Middle frontal gyrus (tissue), 1 donor: ENCODE measurements around the gene MAP3K20.
"Not testable (repeated sequence)": the region's sequence is repeated elsewhere in the genome, so short reads cannot be mapped to it uniquely, and the experiment has no call there.

Source experiments
- DNase-seq: peaks from one replicate; pipeline ENCODE4 v3.0.0-alpha.2; 2015; ENCODE audit warnings: low spot score; ENCODE audit errors: extremely low spot score

MAP3K20 gene

DNA sequence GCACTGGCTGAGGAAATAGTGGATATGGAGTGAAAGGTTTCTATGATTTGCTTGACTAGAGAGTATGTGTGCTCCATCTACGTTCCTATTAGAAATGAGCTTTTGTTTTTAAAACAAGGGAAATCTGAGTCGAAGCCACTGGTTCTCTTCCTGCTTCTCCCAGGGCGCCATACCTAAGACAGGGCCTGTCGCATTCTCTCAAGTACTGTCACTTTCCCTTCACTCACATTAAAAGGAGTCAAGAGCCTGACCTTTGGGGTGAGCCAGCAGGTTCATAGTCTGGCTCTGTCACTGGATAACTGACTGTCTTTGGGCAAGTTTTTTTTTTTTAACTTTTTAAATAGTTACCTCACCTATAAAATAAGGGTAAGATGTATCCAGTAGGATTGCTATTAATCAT, 121.0 kb downstream of the MAP3K20 start:
- DNase-seq: no peak

DNA sequence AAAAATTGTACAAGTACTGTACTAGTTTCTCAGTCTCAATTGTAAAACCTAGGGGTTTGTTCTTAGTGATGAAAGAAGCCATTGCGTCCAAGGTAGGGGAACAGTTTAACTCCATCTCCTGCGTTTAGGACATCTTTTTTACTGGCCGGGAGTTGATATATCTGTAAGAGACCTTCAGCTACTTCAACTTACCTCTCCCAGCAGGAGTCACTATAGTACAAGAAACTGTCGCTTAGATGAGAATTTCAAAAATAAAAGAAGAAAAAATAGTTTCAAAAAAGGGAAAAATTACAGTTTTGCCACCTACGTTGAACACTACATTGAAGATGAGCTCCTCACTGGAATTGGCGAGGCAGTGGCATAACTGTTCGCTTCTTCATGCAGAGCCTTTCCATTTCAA, 122.7 kb downstream of the MAP3K20 start:
- no peak for DNase-seq

DNA sequence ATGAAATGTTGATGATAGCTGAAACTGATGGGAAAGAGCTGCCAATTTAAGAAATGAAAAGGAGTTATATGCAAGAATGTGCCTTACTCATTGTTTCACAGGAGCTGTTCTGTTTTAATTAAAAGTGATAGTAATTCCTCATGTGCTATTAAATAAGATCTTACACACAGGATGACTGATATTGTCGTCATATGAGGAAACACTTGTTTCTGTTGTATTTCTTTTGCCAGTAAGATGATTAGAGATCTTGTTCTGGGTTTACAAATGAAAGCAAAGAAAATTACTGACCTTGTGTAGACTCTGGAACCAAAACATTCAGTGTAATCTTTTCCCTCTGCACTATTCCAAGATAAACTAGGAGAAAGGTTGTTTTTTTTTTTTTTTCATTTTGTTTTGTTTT, 123.6 kb downstream of the MAP3K20 start:
- DNase-seq: no peak

DNA sequence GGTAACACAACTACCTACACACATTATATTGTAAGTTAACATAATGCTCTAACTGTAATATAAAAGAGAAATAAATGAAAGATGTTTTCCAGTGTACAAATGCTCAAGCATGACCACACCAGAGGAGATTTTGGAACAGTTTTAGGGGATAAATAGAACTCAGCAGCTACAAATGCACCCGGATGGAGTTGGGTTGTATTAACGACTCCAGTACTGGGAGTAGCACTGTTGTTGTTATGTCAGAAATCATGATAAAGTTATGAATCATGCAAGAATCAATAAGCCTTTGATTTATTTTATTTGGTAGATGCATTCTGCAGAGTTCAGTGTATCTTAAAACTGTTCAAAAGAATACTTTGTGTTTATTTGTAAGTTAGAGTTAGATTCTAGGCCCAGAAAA, 126.9 kb downstream of the MAP3K20 start:
- no peak for DNase-seq

DNA sequence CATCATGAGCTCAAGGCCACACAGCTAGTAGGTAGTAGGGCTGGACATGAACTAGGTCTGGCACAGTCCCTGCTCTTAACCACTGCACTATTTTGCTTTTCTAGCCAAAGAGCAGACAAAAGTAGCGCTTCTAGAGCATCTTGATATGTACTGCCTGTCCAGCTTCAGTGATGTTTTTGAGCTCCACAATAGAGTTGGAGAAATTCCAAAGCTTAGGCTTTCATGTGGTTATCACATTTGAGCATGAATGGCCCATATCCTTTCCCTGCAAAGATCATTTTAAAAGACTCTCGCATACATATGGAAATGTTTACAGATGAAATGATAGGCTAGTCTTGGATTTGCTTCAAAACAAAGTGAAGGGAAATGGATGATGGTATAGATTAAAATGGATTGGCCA, 128.7 kb downstream of the MAP3K20 start:
- DNase-seq: no peak

DNA sequence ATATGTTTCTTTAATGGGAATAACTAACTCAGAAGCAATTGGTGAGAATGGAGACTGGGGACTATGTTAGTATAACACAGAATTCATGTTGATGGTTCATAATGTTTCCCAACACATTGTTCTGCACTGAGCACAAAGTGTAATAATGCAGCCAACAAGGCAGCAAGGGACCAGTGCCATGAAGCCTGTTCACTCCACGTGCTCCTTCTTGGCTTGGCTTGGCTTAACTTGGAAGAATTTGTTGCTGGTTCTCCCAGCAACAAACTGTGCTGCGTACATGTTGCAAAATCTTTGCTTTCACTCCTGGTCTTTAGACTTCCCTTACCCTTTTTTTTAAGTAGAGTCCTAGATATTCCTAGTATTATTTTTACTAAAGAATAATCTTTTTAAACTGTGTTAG, 129.7 kb downstream of the MAP3K20 start:
- DNase-seq: no peak

DNA sequence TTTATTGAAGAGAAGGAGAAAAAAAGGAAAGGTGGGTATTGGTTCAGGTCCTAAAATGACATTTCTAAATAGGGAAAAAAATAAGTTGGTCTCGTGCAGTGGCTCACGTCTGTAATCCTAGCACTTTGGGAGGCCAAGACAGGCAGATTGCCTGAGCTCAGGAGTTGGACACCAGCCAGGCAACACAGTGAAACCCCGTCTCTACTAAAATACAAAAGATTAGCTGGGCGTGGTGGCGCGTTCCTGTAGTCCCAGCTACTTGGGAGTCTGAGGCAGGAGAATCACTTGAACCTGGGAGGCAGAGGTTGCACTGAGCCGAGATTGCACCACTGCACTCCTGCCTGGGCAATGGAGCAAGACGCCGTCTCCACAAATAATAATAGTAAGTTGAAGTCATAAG, 131.5 kb downstream of the MAP3K20 start:
- not testable (repeated sequence) for DNase-seq

DNA sequence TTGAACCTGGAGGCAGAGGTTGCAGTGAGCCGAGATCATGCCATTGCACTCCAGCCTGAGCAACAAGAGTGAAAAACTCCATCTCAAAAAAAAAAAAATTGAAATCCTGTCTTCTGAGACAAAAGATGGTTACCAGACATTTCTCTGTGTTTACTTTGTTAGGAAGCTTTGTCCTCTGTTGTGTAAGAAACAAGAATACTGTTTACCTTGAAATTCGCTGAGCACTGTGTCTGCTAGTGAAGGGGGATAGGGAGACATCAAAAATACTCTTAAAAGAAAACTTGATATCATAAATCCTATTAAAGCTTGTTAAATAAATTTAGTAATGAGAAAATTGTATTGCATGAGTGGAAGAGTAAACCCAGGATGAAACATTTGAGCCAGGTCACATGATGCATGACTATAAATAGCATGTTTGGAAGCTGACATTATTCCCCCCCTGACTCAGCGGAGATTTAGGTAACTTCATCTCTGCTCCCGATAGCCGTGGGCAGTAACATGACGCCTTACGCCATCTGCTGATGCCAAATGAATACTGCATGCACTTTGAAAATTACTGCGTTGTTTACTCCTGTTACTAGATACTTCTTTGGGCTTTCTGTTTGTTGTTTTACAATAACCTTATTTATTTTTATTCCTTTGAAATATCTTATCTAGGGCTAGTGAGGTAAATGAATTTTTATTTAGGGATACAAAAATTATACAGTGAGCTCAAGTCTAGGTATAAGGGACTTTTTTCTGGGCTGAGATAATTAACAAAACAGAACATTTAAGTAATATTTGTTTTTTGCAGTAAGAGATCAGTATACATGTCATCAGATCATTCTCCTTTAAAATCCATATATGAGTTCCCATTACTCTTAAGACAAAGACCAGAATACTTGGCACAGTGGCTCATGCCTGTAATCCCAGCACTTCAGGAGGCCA, 134.9 kb downstream of the MAP3K20 start:
- peak; percentile 67 for DNase-seq

DNA sequence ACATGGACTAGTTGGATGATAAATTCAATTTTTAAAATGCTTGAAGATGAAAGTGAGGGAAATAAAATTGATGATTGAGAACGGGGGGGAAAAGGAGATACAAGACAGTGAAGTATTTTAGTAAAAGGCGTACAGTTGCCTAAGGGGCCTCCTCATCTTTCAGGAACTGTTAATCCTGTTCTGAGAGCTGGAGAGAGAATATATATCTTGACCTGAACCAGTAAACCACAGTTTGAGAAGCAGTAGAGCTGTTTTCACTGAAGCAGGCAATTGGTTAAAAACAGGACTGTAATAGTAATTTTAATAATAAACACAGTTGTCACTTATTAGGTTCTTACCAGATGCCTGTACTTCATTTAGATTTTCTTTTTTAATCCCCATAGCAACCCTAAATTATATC, 137.5 kb downstream of the MAP3K20 start:
- DNase-seq: no peak

DNA sequence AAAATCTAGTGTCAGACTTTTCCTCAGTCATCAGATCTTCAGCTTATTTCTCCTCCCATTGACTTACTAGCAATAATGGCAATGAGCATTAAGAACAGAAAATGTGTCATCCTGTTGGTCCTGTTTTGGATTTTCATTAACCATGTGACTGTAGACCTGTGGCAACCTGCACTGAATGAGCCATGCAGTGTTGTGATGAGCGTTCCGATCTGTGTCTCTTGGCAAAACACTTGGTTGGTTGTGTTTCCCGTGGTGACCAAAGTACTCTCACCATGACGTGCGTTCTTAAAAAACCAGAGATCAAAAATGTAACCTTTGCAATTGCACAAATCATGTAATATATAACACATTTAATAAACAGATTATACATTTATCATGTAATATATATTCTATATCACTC, 138.6 kb downstream of the MAP3K20 start:
- no peak for DNase-seq

DNA sequence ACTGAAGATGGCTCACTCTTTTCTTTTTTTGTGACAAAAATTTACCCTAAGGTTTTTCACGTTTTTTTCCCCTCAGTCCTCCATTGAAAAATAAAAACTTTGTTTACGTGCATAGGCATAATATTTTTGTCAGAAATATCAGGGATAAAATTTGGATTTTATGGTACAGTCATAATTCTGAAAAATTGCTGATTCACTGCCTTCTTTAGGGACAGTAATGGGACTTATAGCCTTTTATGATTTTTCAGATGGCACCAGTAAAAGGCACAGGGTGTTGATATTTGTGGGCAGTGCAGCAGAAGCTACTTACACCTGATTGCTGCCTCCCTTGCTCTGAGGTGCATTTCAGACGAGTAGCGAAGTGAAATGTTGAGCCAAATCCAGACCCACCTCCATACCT, 139.7 kb downstream of the MAP3K20 start:
- no peak for DNase-seq

DNA sequence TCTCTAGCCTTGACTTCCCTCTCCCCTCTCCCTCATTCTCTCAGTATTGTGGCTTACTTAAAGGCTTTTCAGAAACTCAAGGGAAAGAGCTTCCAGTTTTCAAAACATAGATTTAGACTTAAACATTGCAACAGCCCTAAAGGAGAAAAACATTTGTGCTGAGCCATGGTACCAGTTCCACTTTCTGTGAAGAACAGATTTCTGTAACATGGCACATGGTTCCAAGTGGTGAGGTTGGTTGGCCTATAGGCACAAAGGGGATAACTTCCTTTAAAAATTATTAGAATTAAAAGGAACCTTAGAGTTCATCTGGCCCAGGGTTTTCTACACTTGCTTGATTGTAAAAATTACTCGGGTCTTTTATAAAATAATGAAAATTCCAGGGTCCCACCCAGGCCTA, 140.4 kb downstream of the MAP3K20 start:
- no peak for DNase-seq

DNA sequence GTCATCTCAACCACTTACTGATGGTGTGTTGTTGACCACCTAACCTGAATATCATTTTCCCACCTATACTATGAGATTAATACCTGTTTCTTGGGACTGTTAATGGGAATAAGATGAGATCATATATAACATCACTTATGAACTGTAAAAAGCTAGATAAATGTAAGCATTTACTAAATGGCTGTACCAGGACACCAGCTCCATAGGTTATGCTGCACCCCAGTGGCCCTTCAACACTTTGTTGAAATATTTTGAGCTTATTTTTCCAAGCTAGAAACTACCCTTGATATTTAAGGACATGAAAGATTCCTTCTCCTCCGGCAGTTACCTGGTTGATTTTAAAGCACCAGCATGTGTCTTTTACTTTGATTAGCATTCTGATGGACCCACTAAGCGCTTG, 141.0 kb downstream of the MAP3K20 start:
- DNase-seq: no peak

DNA sequence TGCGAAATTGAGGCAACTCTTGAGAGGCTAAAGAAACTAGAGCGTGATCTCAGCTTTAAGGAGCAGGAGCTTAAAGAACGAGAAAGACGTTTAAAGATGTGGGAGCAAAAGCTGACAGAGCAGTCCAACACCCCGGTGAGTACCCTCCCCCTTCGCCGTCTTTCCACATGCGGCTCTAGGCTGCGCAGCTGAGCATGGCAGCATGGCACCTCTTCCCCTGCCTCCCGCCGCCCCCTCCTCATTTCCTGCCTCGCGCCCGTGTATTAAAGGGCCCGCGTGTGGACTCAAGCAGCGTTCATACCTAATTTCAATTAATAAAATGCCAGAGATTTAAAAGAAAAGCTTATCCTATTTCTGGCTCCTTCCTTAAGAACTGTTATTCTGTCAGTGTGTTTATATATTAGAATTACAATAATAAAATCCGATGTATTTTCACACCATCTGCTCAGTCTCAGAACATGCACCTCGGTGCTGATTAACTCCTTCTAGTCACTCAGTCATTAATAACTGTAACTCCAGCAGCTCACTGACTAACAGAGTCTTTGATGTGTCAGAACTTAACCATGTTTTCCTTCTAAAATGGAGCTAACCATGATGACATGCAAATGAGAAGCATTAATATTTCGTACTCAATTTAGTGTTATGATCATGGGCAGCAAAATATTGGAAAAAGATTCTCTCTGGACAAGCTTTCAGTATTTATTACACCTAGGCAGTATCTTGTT, 141.6 kb downstream of the MAP3K20 start:
- DNase-seq: no peak

DNA sequence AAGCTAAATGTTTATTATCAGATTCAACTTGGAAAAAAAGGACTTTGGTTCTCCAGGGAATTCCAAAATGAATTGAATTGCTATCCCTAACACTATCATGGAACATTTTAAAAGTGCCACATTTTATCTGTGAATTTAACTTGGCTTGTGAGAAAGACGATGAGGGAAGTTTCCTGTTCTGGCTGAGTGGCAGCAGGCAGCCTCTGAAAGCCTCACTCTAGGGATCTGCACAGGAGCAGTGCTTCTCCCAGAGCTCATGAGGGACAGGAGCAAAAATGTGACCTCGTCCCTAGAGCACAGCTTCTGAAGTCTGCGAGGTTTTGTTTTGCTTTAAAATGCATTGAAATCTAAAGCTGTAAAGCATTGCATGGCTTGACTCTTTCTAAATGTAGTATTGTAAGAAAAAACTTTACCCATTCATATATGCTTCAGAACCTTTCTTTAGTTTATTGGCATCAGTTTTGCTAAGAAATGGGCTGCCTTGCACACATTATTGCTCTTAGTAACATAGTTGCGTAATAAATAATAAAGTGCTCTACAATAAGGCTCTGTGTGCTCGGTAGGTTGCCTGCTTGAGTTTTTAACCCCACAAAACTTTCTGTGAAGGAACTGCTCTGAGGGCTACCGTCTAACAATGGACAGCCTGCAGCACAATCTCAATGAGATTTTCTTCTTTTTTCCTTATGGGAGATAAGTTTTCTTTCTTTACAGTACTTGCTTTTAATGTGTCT, 142.8 kb downstream of the MAP3K20 start:
- no peak for DNase-seq

DNA sequence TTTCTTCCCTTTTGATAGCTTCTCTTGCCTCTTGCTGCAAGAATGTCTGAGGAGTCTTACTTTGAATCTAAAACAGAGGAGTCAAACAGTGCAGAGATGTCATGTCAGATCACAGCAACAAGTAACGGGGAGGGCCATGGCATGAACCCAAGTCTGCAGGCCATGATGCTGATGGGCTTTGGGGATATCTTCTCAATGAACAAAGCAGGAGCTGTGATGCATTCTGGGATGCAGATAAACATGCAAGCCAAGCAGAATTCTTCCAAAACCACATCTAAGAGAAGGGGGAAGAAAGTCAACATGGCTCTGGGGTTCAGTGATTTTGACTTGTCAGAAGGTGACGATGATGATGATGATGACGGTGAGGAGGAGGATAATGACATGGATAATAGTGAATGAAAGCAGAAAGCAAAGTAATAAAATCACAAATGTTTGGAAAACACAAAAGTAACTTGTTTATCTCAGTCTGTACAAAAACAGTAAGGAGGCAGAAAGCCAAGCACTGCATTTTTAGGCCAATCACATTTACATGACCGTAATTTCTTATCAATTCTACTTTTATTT, 145.6 kb downstream of the MAP3K20 start:
- no peak for DNase-seq

DNA sequence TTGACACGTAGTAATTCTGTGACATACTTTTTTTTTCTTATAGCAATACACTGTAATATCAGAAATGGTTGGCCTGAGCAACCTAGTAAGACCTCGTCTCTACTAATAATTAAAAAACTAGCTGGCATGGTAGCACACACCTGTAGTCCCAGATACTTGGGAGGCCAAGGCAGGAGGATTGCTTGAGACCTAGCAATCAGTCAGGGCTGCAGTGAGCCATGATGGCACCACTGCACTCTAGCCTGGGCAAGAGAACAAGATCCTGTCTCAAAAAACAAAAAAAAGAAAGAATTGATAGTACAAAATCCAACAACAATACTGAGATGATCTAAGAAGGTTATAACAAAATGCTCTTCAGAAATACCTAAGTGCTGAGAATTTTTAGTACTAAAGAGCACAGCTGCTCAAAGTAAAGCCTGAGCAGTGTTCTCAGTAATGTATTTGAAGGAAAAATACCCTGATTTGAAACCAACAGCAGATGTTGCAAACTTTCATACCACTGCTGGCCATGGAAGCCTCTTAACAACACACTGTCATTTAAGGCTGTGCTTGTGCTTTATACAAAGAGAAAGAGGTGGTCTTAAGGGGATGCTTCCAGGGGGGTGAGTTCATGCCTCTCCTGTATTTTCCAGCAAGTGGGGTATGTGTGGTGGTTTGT, 146.4 kb downstream of the MAP3K20 start:
- DNase-seq: no peak

DNA sequence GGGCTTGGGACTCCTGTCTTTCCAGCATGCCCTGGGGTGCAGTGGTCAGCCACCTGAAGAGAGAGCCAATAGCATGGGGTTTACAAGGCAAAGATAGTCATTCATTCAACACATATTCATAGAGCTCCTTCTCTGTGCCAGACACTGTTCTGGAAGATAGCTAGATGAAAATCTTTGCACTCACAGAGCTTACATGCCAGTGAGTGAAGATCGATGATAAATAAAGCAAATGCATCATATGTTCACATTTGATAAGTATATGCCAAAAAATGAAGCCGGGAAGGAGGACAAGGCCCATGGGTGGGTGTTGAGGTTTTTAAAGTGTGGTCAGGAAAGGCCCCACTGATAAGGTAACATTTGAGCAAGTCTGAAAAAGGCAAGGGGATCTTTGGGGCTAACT, 148.2 kb downstream of the MAP3K20 start:
- no peak for DNase-seq

DNA sequence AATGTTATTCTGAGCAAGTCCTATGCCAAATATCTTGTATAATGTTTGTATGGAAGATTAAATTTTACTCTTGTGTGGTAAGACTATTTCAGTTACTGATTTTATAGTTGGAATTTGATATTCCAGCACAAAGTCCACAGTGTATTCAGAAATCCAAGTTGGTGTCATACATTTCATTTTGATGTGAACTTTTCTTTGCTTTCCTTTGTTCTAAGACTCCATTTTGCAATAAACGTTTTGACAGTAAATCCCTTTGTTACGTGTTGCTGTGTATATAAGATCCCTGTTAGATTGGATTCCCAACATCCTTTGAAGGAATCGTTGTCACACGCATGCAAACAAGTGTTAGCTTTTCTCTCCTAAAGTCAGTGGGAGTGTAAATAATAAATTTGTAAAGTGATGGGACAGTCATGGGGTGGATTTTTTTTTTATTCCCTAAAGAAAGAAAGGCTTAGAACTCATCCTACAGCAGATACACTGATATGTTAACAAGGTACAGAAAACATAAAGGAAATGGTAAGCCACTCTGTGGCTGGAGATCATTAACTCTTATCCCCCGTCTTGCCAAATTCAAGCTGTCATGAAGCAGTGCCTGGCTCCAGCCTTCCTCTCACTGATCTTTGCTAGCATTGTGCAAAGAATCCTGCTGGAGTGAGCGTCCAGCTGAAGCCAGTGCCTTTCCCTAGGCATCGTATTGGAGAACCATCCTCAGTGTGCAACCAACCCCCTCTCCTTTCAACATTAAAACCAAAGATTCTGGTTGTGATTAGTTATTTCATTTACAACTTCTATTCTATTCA, 151.5 kb downstream of the MAP3K20 start:
- no peak for DNase-seq

DNA sequence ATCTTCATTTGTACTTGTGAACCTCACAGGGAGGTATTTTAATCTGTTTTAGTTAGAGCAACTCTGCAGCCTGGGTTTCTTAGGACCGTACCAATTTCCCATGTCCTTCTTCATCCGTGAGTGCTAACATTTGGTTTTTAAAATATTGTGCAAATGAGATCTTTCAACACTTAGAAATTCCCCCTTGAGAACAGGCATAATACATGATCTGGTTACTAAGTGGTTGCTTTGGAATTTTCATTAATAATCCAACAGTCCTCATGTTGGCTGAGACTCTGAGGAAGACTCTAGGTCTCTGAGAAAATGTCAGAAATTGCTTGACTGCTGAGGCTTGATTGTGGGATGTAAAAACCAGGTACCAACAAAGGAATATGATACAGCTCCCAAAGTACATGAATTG, 153.4 kb downstream of the MAP3K20 start:
- DNase-seq: no peak
